Muscle layer of duodenum (tissue), 2 donors: ENCODE measurements around the gene CRAMP1.
"Not testable (repeated sequence)": the region's sequence is repeated elsewhere in the genome, so short reads cannot be mapped to it uniquely, and the experiment has no call there.

Source experiments
- H3K27ac ChIP-seq: one replicate; pipeline ENCODE4 v1.7.0; 2013; ENCODE audit warnings: mild to moderate bottlenecking, low read length
- H3K27me3 ChIP-seq: one replicate; pipeline ENCODE4 v1.7.0; 2013; ENCODE audit warnings: low read depth, mild to moderate bottlenecking, control low read depth, low read length
- H3K36me3 ChIP-seq, 2 donors: one replicate each; pipeline ENCODE4 v1.7.0; 2013; ENCODE audit warnings: low read length in 2 of 2, control low read depth in 1 of 2, mild to moderate bottlenecking in 1 of 2; ENCODE audit not compliant: insufficient read depth in 2 of 2, control insufficient read depth in 1 of 2
- H3K4me1 ChIP-seq, 2 donors: one replicate each; pipeline ENCODE4 v1.7.0; 2013; ENCODE audit warnings: low read length in 2 of 2, mild to moderate bottlenecking in 2 of 2, control low read depth in 1 of 2, moderate library complexity in 1 of 2; ENCODE audit not compliant: insufficient read depth in 2 of 2, control insufficient read depth in 1 of 2
- H3K4me3 ChIP-seq, 2 donors: one replicate each; pipeline ENCODE4 v1.7.0; 2013; ENCODE audit warnings: low read length in 2 of 2, low read depth in 1 of 2, mild to moderate bottlenecking in 1 of 2
- H3K9me3 ChIP-seq, 2 donors: one replicate each; pipeline ENCODE4 v1.7.0; 2013; ENCODE audit warnings: low read length in 2 of 2, control low read depth in 1 of 2, mild to moderate bottlenecking in 1 of 2; ENCODE audit not compliant: control insufficient read depth in 1 of 2
- donor health status: healthy.

The CRAMP1 gene

GRCh38 chr16:1580956-1581355 is 31.2 kb upstream of the CRAMP1 start:
- Histone ChIP-seq H3K4me1 (no peaks in the 10 kb centered on the region), H3K27ac (no peak overlapping the region), H3K36me3 (peaks cover 20 to 66% of the 10 kb centered on the region in 2 donors), H3K4me3 (no peak overlapping the region), H3K27me3 (no peaks in the 10 kb centered on the region), H3K9me3 (no peaks in the 10 kb centered on the region)

GRCh38 chr16:1581804-1582203 is 30.4 kb upstream of the CRAMP1 start:
- Histone ChIP-seq H3K27ac (no peak overlapping the region), H3K27me3 (no peaks in the 10 kb centered on the region), H3K9me3 (no peaks in the 10 kb centered on the region), H3K36me3 (peaks cover 26 to 71% of the 10 kb centered on the region in 2 donors), H3K4me1 (no peaks in the 10 kb centered on the region), H3K4me3 (no peak overlapping the region)

GRCh38 chr16:1583180-1583579 is 29.0 kb upstream of the CRAMP1 start:
- Histone ChIP-seq H3K36me3 (peaks cover 26 to 76% of the 10 kb centered on the region in 2 donors), H3K27me3 (no peaks in the 10 kb centered on the region), H3K4me1 (no peaks in the 10 kb centered on the region), H3K27ac (no peak overlapping the region), H3K9me3 (no peaks in the 10 kb centered on the region), H3K4me3 (no peak overlapping the region)

GRCh38 chr16:1584926-1585484 is 27.2 kb upstream of the CRAMP1 start:
- Histone ChIP-seq H3K4me3 (no peak overlapping the region), H3K27me3 (no peaks in the 10 kb centered on the region), H3K36me3 (peaks cover 30 to 70% of the 10 kb centered on the region in 2 donors)

GRCh38 chr16:1590366-1590765 is 21.8 kb upstream of the CRAMP1 start:
- Histone ChIP-seq H3K9me3 (no peaks in the 10 kb centered on the region), H3K4me3 (no peak overlapping the region), H3K27ac (no peak overlapping the region), H3K4me1 (no peaks in the 10 kb centered on the region), H3K36me3 (peaks cover 10 to 51% of the 10 kb centered on the region in 2 donors), H3K27me3 (no peaks in the 10 kb centered on the region)

More at GRCh38 chr16:1584926-1585484, 27.2 kb upstream of the CRAMP1 start:
- no peaks in the 10 kb centered on the region for H3K4me1 ChIP-seq
- no peak overlapping the region for H3K27ac ChIP-seq
- H3K9me3 ChIP-seq = no peaks in the 10 kb centered on the region

GRCh38 chr16:1590930-1591705 is 21.0 kb upstream of the CRAMP1 start:
- H3K36me3 ChIP-seq = peaks cover 9 to 47% of the 10 kb centered on the region in 2 donors
- H3K9me3 ChIP-seq = no peaks in the 10 kb centered on the region
- H3K27ac ChIP-seq = no peak overlapping the region
- no peak overlapping the region for H3K4me3 ChIP-seq
- H3K27me3 ChIP-seq = no peaks in the 10 kb centered on the region
- H3K4me1 ChIP-seq = no peaks in the 10 kb centered on the region

GRCh38 chr16:1592446-1592845 is 19.7 kb upstream of the CRAMP1 start:
- Histone ChIP-seq H3K9me3 (no peaks in the 10 kb centered on the region), H3K4me3 (no peak overlapping the region), H3K27me3 (no peaks in the 10 kb centered on the region), H3K4me1 (no peaks in the 10 kb centered on the region), H3K27ac (no peak overlapping the region), H3K36me3 (peaks cover 3 to 39% of the 10 kb centered on the region in 2 donors)

GRCh38 chr16:1595511-1595910 is 16.6 kb upstream of the CRAMP1 start:
- H3K4me1 ChIP-seq, H3K27ac ChIP-seq, H3K4me3 ChIP-seq, H3K27me3 ChIP-seq, H3K9me3 ChIP-seq: not testable (repeated sequence)
- peaks cover 0 to 30% of the 10 kb centered on the region in 2 donors for H3K36me3 ChIP-seq

GRCh38 chr16:1596516-1596915 is 15.6 kb upstream of the CRAMP1 start:
- Histone ChIP-seq H3K9me3 (no peaks in the 10 kb centered on the region), H3K27ac (no peak overlapping the region), H3K36me3 (peaks cover 4 to 30% of the 10 kb centered on the region in 2 donors), H3K4me3 (no peak overlapping the region), H3K4me1 (no peaks in the 10 kb centered on the region), H3K27me3 (no peaks in the 10 kb centered on the region)

GRCh38 chr16:1597154-1597553 is 15.0 kb upstream of the CRAMP1 start:
- Histone ChIP-seq H3K36me3 (peaks cover 8 to 35% of the 10 kb centered on the region in 2 donors), H3K9me3 (no peaks in the 10 kb centered on the region), H3K27ac (no peak overlapping the region), H3K4me3 (no peak overlapping the region), H3K4me1 (no peaks in the 10 kb centered on the region), H3K27me3 (no peaks in the 10 kb centered on the region)

- Histone ChIP-seq H3K9me3 (no peaks in the 10 kb centered on the region), H3K27me3 (no peaks in the 10 kb centered on the region), H3K27ac (no peak overlapping the region), H3K4me3 (no peak overlapping the region), H3K4me1 (no peaks in the 10 kb centered on the region), H3K36me3 (peaks cover 8 to 29% of the 10 kb centered on the region in 2 donors)
These were observed 11.1 kb upstream of the CRAMP1 start for GRCh38 chr16:1601031-1601430.
